ENCODE data around the gene CFAP161. TPM values are rescaled to one million over a fixed set of nuclear protein-coding genes. Genes with fewer than 3 reads are reported as not detected.

The CFAP161 gene
- total RNA-seq, 3 donors from 2014 or later (not counting 1 experiment from before 2014, with no cell fraction given) = 0.53 to 1.3 TPM; not detected in 1

GRCh38 chr15:81085898-81086297 lies 48.2 kb upstream of the CFAP161 start:
- no peaks in the 10 kb centered on the region for H3K36me3 Mint-ChIP-seq
- no peak overlapping the region for H3K27ac Mint-ChIP-seq
- no peaks in the 10 kb centered on the region for H3K9me3 Mint-ChIP-seq
- TF ChIP-seq CTCF (IDR thresholded peaks at IDR 0.05) = no peak
- no peak overlapping the region for H3K4me3 ChIP-seq (ENCODE audit: low read length)
- ATAC-seq (no peak), DNase-seq (no peak)
- no peaks in the 10 kb centered on the region for H3K9me3 ChIP-seq (ENCODE audit: control insufficient read depth, insufficient read depth, low read length)
- no peak overlapping the region for H3K27ac ChIP-seq (ENCODE audit: low read length)
- 69% methylated on average over 2 of the region's 5 CpGs for WGBS (ENCODE audit: insufficient coverage)
- H3K27me3 Mint-ChIP-seq (ENCODE audit: low read depth in 2 of 2) = peaks cover 25% of the 10 kb centered on the region in 2 donors
- H3K4me1 Mint-ChIP-seq = no peaks in the 10 kb centered on the region
- intact Hi-C loops (cut with micrococcal nuclease) = no loop called here
- H3K4me1 ChIP-seq (ENCODE audit: control insufficient read depth, insufficient read depth, low read length) = no peaks in the 10 kb centered on the region
- H3K27me3 ChIP-seq (ENCODE audit: control insufficient read depth, insufficient read depth, low read length) = no peaks in the 10 kb centered on the region
- H3K36me3 ChIP-seq (ENCODE audit: control insufficient read depth, insufficient read depth, low read length) = no peaks in the 10 kb centered on the region
- H3K4me3 Mint-ChIP-seq = no peak overlapping the region

GRCh38 chr15:81087066-81087465 lies 47.0 kb upstream of the CFAP161 start:
- Histone ChIP-seq H3K27ac (ENCODE audit: low read length) (no peak overlapping the region), H3K4me3 (ENCODE audit: low read length) (no peak overlapping the region), H3K4me1 (ENCODE audit: control insufficient read depth, insufficient read depth, low read length) (no peaks in the 10 kb centered on the region), H3K36me3 (ENCODE audit: control insufficient read depth, insufficient read depth, low read length) (no peaks in the 10 kb centered on the region), H3K9me3 (ENCODE audit: control insufficient read depth, insufficient read depth, low read length) (no peaks in the 10 kb centered on the region), H3K27me3 (ENCODE audit: control insufficient read depth, insufficient read depth, low read length) (no peaks in the 10 kb centered on the region)
- Mint-ChIP-seq H3K27ac (no peak overlapping the region), H3K36me3 (no peaks in the 10 kb centered on the region), H3K4me1 (no peaks in the 10 kb centered on the region), H3K9me3 (no peaks in the 10 kb centered on the region), H3K4me3 (no peak overlapping the region), H3K27me3 (ENCODE audit: low read depth in 2 of 2) (peaks cover 25 to 26% of the 10 kb centered on the region in 2 donors)
- ATAC-seq = no peak
- no peak for DNase-seq
- 94% methylated on average over 5 of the region's 5 CpGs for WGBS (ENCODE audit: insufficient coverage)
- intact Hi-C loops (cut with micrococcal nuclease) = no loop called here
- TF ChIP-seq CTCF (IDR thresholded peaks at IDR 0.05) = no peak

DNA sequence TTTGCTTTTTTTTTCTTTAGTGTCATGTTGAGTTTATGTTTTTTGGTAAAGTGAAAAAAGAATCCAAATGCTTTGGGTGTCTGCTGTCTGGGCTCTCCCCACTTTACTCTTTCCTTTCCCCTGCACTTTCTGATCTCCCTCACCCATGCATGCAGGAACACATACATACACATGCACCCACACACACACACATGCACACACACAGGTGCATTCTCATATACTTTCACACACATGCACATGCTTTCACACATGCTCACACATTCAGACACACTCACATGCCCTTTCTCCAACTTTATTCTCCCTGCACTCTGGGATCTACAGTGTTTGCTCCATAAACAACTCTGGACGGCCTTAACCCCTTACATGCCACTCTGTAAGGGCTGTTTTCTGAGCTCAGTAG lies 46.4 kb upstream of the CFAP161 start:
- DNase-seq (no peak), ATAC-seq (peak in 1 of 3 donors; percentile 37)

More for the DNA sequence above, 46.4 kb upstream of the CFAP161 start:
- Histone ChIP-seq H3K4me3 (ENCODE audit: low read length) (no peak overlapping the region), H3K36me3 (ENCODE audit: control insufficient read depth, insufficient read depth, low read length) (no peaks in the 10 kb centered on the region), H3K27ac (ENCODE audit: low read length) (no peak overlapping the region), H3K27me3 (ENCODE audit: control insufficient read depth, insufficient read depth, low read length) (no peaks in the 10 kb centered on the region), H3K4me1 (ENCODE audit: control insufficient read depth, insufficient read depth, low read length) (no peaks in the 10 kb centered on the region), H3K9me3 (ENCODE audit: control insufficient read depth, insufficient read depth, low read length) (no peaks in the 10 kb centered on the region)
- Mint-ChIP-seq H3K4me1 (no peaks in the 10 kb centered on the region), H3K27me3 (ENCODE audit: low read depth in 2 of 2) (peaks cover 25 to 32% of the 10 kb centered on the region in 2 donors), H3K36me3 (no peaks in the 10 kb centered on the region), H3K4me3 (no peak overlapping the region), H3K9me3 (no peaks in the 10 kb centered on the region), H3K27ac (no peak overlapping the region)
- WGBS (ENCODE audit: insufficient coverage) = 89% methylated on average over 1 of the region's 1 CpG
- TF ChIP-seq CTCF (IDR thresholded peaks at IDR 0.05) = no peak
- intact Hi-C loops (cut with micrococcal nuclease) = no loop called here
